OCI-LY1 (cell line): ENCODE results near the gene LCT.
A peak's percentile ranks its signal among the peaks of the same experiment; 100 is the strongest.

Source experiments
- H2AFZ ChIP-seq: fragments of 200-600 bp; sonication (generic), shearing (Covaris generic); 2 replicates; pipeline ENCODE4 v1.6.0; 2014; ENCODE audit warnings: antibody characterized with exemption, mild to moderate bottlenecking, low read length
- H3F3A ChIP-seq: fragments of 200-600 bp; sonication (generic), shearing (Covaris generic); 2 replicates; pipeline ENCODE4 v1.6.0; 2014; ENCODE audit warnings: mild to moderate bottlenecking, antibody characterized with exemption, low read length, moderate library complexity; ENCODE audit not compliant: insufficient read depth
- H3K27ac ChIP-seq: fragments of 200-600 bp; sonication (generic); 2 replicates; pipeline ENCODE4 v1.5.1; 2014; ENCODE audit warnings: low read length, mixed run types, mild to moderate bottlenecking, low read depth; ENCODE audit not compliant: poor library complexity, severe bottlenecking
- H3K27me3 ChIP-seq: fragments of 200-600 bp; sonication (generic); 2 replicates; pipeline ENCODE4 v1.6.0; 2014; ENCODE audit warnings: antibody characterized with exemption, mild to moderate bottlenecking, low read length, moderate library complexity; ENCODE audit not compliant: insufficient read depth
- H3K36me3 ChIP-seq: fragments of 200-600 bp; sonication (generic); 2 replicates; pipeline ENCODE4 v1.6.1; 2014; ENCODE audit warnings: mild to moderate bottlenecking, antibody characterized with exemption, low read length, moderate library complexity, mixed read lengths; ENCODE audit not compliant: insufficient read depth
- H3K4me1 ChIP-seq: fragments of 200-600 bp; sonication (generic); 2 replicates; pipeline ENCODE4 v1.5.1; 2014; ENCODE audit warnings: mild to moderate bottlenecking, low read length, moderate library complexity; ENCODE audit not compliant: insufficient read depth, severe bottlenecking
- H3K4me2 ChIP-seq: fragments of 200-600 bp; sonication (generic), shearing (Covaris generic); 2 replicates; pipeline ENCODE4 v1.6.1; 2014; ENCODE audit warnings: low read length
- H3K4me3 ChIP-seq: fragments of 200-600 bp; sonication (generic); 2 replicates; pipeline ENCODE4 v1.5.1; 2014; ENCODE audit warnings: low read length, low read depth, mild to moderate bottlenecking, mixed read lengths; ENCODE audit not compliant: poor library complexity, severe bottlenecking
- H3K79me2 ChIP-seq: fragments of 200-600 bp; shearing (Covaris generic); 2 replicates; pipeline ENCODE4 v1.6.1; 2016; ENCODE audit warnings: mixed run types, low read length, mixed read lengths; ENCODE audit not compliant: insufficient read depth
- H3K9ac ChIP-seq: fragments of 200-600 bp; sonication (generic), shearing (Covaris generic); 2 replicates; pipeline ENCODE4 v1.6.1; 2014; ENCODE audit warnings: mild to moderate bottlenecking, low read length, mixed read lengths
- H3K9me2 ChIP-seq: fragments of 200-600 bp; sonication (generic), shearing (Covaris generic); 2 replicates; pipeline ENCODE4 v1.6.1; 2014; ENCODE audit warnings: low read depth, mild to moderate bottlenecking, low read length, mixed read lengths
- H3K9me3 ChIP-seq: fragments of 200-600 bp; shearing (Covaris generic); 2 replicates; pipeline ENCODE4 v1.6.1; 2014; ENCODE audit warnings: low read length, mixed read lengths
- H4K20me1 ChIP-seq: fragments of 200-600 bp; sonication (generic), shearing (Covaris generic); 2 replicates; pipeline ENCODE4 v1.6.0; 2016; ENCODE audit warnings: mild to moderate bottlenecking, low read length; ENCODE audit not compliant: insufficient read depth
- CTCF ChIP-seq: fragments of 200-600 bp; sonication (generic), shearing (Covaris generic); IDR thresholded peaks from 2 replicates; pipeline ENCODE4 v1.5.1; 2017; ENCODE audit warnings: mild to moderate bottlenecking, antibody characterized with exemption, low read length, moderate library complexity, mixed read lengths
- EZH2 ChIP-seq: fragments of 200-600 bp; sonication (generic), shearing (Covaris generic); IDR thresholded peaks from 2 replicates; pipeline ENCODE4 v1.8.0; 2017; ENCODE audit warnings: borderline replicate concordance, mixed run types, mild to moderate bottlenecking, antibody characterized with exemption, low read length, moderate library complexity, mixed read lengths

The LCT gene

DNA sequence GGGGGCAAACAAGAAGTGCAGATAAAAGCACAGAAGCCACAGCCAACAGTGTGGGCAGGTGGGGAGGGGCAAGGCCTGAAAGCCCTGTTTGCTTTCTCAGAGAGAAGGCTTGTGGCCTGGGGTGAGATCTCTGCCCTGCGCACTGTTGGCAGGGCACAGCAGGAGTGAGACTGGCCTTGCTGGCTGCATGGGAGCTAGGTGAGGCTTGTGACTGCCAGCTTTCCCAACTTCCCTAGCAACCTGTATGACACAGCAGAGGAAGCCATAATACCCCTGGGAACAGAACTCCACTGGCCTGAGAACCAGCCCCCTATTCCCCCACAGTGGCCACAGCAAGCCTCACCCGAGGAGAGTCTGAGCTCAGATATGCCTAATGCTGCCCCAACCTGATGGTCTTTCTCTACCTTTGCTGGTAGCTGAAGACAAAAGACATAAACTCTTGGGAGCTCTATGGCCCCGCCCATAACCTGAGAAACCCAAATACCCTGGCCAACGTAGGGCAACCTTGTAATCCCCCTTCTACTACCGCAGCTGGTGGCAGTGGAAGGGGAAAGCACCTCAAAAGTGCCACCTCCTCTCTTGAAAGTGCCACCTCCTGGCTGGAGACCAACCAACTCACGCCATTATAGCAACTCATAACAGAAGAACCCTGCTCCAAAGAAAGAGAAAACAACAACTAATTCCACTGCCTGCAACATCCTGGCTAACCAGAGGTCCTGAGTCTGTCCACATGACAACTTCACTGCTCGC is 44.4 kb downstream of the LCT start:
- no peaks in the 10 kb centered on the region for H3K36me3 ChIP-seq
- H2AFZ ChIP-seq = no peak overlapping the region
- H3K4me2 ChIP-seq = no peak overlapping the region
- no peak overlapping the region for H3K4me3 ChIP-seq
- TF ChIP-seq CTCF = no peak
- TF ChIP-seq EZH2 = no peak
- no peaks in the 10 kb centered on the region for H3K9me3 ChIP-seq
- no peaks in the 10 kb centered on the region for H4K20me1 ChIP-seq
- peak overlapping the region; percentile 60 for H3K27ac ChIP-seq
- peaks cover 36% of the 10 kb centered on the region for H3K4me1 ChIP-seq
- no peak overlapping the region for H3K9ac ChIP-seq
- H3K9me2 ChIP-seq = no peaks in the 10 kb centered on the region
- H3K79me2 ChIP-seq = no peaks in the 10 kb centered on the region
- no peaks in the 10 kb centered on the region for H3K27me3 ChIP-seq
- H3F3A ChIP-seq = no peaks in the 10 kb centered on the region

- no peaks in the 10 kb centered on the region for H4K20me1 ChIP-seq
- no peaks in the 10 kb centered on the region for H3K9me3 ChIP-seq
- TF ChIP-seq EZH2 (no peak), CTCF (no peak)
- peak overlapping the region; percentile 60 for H3K27ac ChIP-seq
- no peak overlapping the region for H2AFZ ChIP-seq
- H3K4me2 ChIP-seq = no peak overlapping the region
- no peaks in the 10 kb centered on the region for H3K9me2 ChIP-seq
- H3K9ac ChIP-seq = no peak overlapping the region
- H3K79me2 ChIP-seq = no peaks in the 10 kb centered on the region
- no peak overlapping the region for H3K4me3 ChIP-seq
- H3F3A ChIP-seq = no peaks in the 10 kb centered on the region
- H3K36me3 ChIP-seq = peaks cover 5% of the 10 kb centered on the region; the same call in 1 of the 2 replicates
- H3K27me3 ChIP-seq = no peaks in the 10 kb centered on the region
- peaks cover 31% of the 10 kb centered on the region for H3K4me1 ChIP-seq
These were observed 45.4 kb downstream of the LCT start for GRCh38 chr2:135791418-135792190.

DNA sequence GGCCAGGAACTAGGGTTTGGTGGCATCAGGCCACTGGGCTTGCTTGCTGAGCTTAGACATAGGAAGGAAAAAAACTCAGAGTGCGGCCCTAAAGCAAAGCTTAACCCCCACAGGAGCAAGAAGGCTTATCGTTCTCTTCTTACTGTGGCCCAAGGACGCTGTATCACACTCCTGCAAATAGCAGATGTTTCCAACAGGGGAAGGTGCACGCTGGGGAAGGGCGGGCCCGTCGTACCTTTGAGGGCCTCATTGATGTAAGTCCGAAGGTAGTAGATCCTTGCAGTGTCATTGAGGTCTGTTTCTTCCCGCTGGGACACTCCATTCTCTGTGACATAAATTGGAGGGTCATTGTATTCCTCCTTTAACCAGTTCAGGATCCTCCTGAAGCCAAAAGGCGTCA is 46.6 kb downstream of the LCT start:
- Histone ChIP-seq H3K79me2 (no peaks in the 10 kb centered on the region), H3K9me3 (no peaks in the 10 kb centered on the region), H3K27me3 (no peaks in the 10 kb centered on the region), H3F3A (no peaks in the 10 kb centered on the region), H2AFZ (no peak overlapping the region), H3K9ac (no peak overlapping the region), H3K4me3 (no peak overlapping the region), H3K9me2 (no peaks in the 10 kb centered on the region), H4K20me1 (no peaks in the 10 kb centered on the region), H3K4me1 (peaks cover 31% of the 10 kb centered on the region), H3K36me3 (peaks cover 12% of the 10 kb centered on the region), H3K4me2 (no peak overlapping the region), H3K27ac (no peak overlapping the region)
- TF ChIP-seq CTCF (no peak), EZH2 (no peak)
